ENCODE results near the gene CTNNB1. TPM values are rescaled to one million over a fixed set of nuclear protein-coding genes. Genes with fewer than 3 reads are reported as not detected.

The CTNNB1 gene
- total and polyA plus RNA-seq, 2 of the 13 experiments (the other 11 are each of a cell fraction or from before 2014, with no cell fraction given) = 398 to 489 TPM

- TF ChIP-seq NFAT5 (CRISPR knock-in tag; IDR thresholded peaks at IDR 0.05) = no peak
- TF ChIP-seq IKZF1 (IDR thresholded peaks at IDR 0.05) = no peak
- no peak for TF ChIP-seq TFE3 (CRISPR knock-in tag; IDR thresholded peaks at IDR 0.05)
- peak; percentile 67; the same call in 1 of the 2 replicates for TF ChIP-seq DRAP1 (CRISPR knock-in tag; IDR thresholded peaks at IDR 0.05)
- peak; percentile 46; the same call in 1 of the 2 replicates for TF ChIP-seq AHDC1 (CRISPR knock-in tag; IDR thresholded peaks at IDR 0.05; ENCODE audit: borderline replicate concordance)
- TF ChIP-seq HDAC2 (CRISPR knock-in tag; IDR thresholded peaks at IDR 0.05) = peak; percentile 50; the same call in 1 of the 2 replicates
- no peak for TF ChIP-seq NFE2L2 (IDR thresholded peaks at IDR 0.05; ENCODE audit: low read length)
- TF ChIP-seq ZNF367 (CRISPR knock-in tag; IDR thresholded peaks at IDR 0.05; ENCODE audit: borderline replicate concordance) = no peak
- TF ChIP-seq PAXIP1 (CRISPR knock-in tag; conservative IDR thresholded peaks at IDR 0.05) = peak; percentile 57
- TF ChIP-seq ZSCAN22 (CRISPR knock-in tag; IDR thresholded peaks at IDR 0.05) = no peak
- no peak; the same call in 1 of the 2 replicates for TF ChIP-seq BCL6 (CRISPR knock-in tag; IDR thresholded peaks at IDR 0.05)
- TF ChIP-seq HOXD1 (CRISPR knock-in tag; IDR thresholded peaks at IDR 0.05) = no peak
Observed at GRCh38 chr3:41277790-41278465, 78.6 kb downstream of the CTNNB1 start (continued).

Measured in HepG2 (cell line).